Neural progenitor cell (in vitro differentiated cells): ENCODE measurements around the gene TRPM2.

ENCODE experiments used
- CTCF ChIP-seq: fragments of 200-600 bp; sonication (generic); IDR thresholded peaks from 2 replicates; pipeline ENCODE4 v1.5.1; 2017; ENCODE audit warnings: antibody characterized with exemption, mild to moderate bottlenecking
- EZH2 ChIP-seq: fragments of 200-600 bp; sonication (generic); IDR thresholded peaks from 2 replicates; pipeline ENCODE4 v1.6.1; 2017; ENCODE audit warnings: antibody characterized with exemption, mild to moderate bottlenecking, moderate library complexity

GRCh38 chr21:44462086-44462833 lies 108.8 kb downstream of the TRPM2 start:
- TF ChIP-seq CTCF (no peak), EZH2 (no peak)
